CD4-positive, alpha-beta T cell (primary cell): ENCODE data around the gene PLEKHO2. TPM values are rescaled to one million over a fixed set of nuclear protein-coding genes. Genes with fewer than 3 reads are reported as not detected.

Experiments used
- ATAC-seq: fragments of 200-7000 bp; cut with Tn5 transposase; one replicate; pipeline ENCODE4 v1.10.0; 2022; ENCODE audit warnings: mild to moderate bottlenecking; ENCODE audit not compliant: poor library complexity
- CTCF ChIA-PET: fragments of 350-600 bp; sonication (Branson Sonifier 250); formaldehyde crosslinking; loops from one replicate; lab custom pipeline; 2021; ENCODE audit warnings: antibody characterized with exemption, inconsistent platforms; lab: Charles Lee
- POLR2A ChIA-PET: fragments of 350-600 bp; sonication (Branson Sonifier 250); formaldehyde crosslinking; loops from one replicate; lab custom pipeline; 2021; ENCODE audit warnings: antibody characterized with exemption, inconsistent platforms; lab: Charles Lee
- DNase-seq, 14 experiments: peaks; one replicate each; pipeline ENCODE4 v3.0.0-alpha.2; 2013 to 2020; ENCODE audit warnings: mixed read lengths in 2 of 14
- H3K27ac ChIP-seq, 2 donors: one replicate each; pipeline versions ENCODE4 v1.5.1 to v1.7.0; 2013; ENCODE audit warnings: low read length in 2 of 2, low read depth in 1 of 2, mild to moderate bottlenecking in 1 of 2
- H3K27me3 ChIP-seq, 2 experiments: 1 replicate in 1 of 2; 2 replicates in 1 of 2; pipeline versions ENCODE4 v1.6.1 to v1.7.0; 2013; ENCODE audit warnings: low read length in 2 of 2, control low read depth in 1 of 2, mild to moderate bottlenecking in 1 of 2, moderate library complexity in 1 of 2; ENCODE audit not compliant: insufficient read depth in 2 of 2, control insufficient read depth in 1 of 2
- H3K36me3 ChIP-seq: one replicate; pipeline ENCODE4 v1.6.1; 2013; ENCODE audit warnings: low read length, control low read depth; ENCODE audit not compliant: insufficient read depth
- H3K4me1 ChIP-seq: one replicate; pipeline ENCODE4 v1.6.1; 2013; ENCODE audit warnings: low read length, control low read depth; ENCODE audit not compliant: insufficient read depth
- H3K4me3 ChIP-seq: one replicate; pipeline ENCODE4 v1.5.1; 2013; ENCODE audit warnings: mild to moderate bottlenecking, low read length, moderate library complexity
- H3K9me3 ChIP-seq, 2 experiments: 1 replicate in 1 of 2; 2 replicates in 1 of 2; pipeline versions ENCODE4 v1.6.1 to v1.7.0; 2013; ENCODE audit warnings: low read length in 2 of 2, mild to moderate bottlenecking in 2 of 2, control low read depth in 1 of 2, moderate library complexity in 1 of 2; ENCODE audit not compliant: control insufficient read depth in 1 of 2, insufficient read depth in 1 of 2
- H3K27ac Mint-ChIP-seq: one replicate; pipeline ENCODE4 v1.8.0; 2020; ENCODE audit warnings: mixed read lengths
- H3K27me3 Mint-ChIP-seq: one replicate; pipeline ENCODE4 v1.8.0; 2021; ENCODE audit warnings: mixed read lengths
- H3K36me3 Mint-ChIP-seq: one replicate; pipeline ENCODE4 v1.8.0; 2021; ENCODE audit warnings: low read depth, mixed read lengths
- H3K4me1 Mint-ChIP-seq: one replicate; pipeline ENCODE4 v1.8.0; 2021; ENCODE audit warnings: low read depth, mixed read lengths
- H3K4me3 Mint-ChIP-seq: one replicate; pipeline ENCODE4 v1.8.0; 2020; ENCODE audit warnings: mild to moderate bottlenecking, mixed read lengths
- H3K9me3 Mint-ChIP-seq: one replicate; pipeline ENCODE4 v1.8.0; 2020; ENCODE audit warnings: mixed read lengths
- CTCF ChIP-seq: fragments of 200-600 bp; IDR thresholded peaks from one replicate; pipeline ENCODE4 v1.8.0; 2022; ENCODE audit warnings: antibody characterized with exemption, mild to moderate bottlenecking
- intact Hi-C, 2 experiments: fragments of 100-400 bp; cut with DNase I in 1 of 2; cut with micrococcal nuclease in 1 of 2; formaldehyde crosslinking; loops; one replicate each; pipeline versions ENCODE4 v1.15.1 to v1.9.0; 2023 to 2025; cut with DNase I, micrococcal nuclease
- total RNA-seq, 174 experiments: library from RNA in 2 of 174; stranded (reverse) in 2 of 174; gene quantifications; one replicate each; pipeline ENCODE4 v1.2.3 and lab custom pipeline; 2021 to 2026

The PLEKHO2 gene
- total RNA-seq, 2 experiments from 2014 or later = 5.6 to 5.9 TPM

- intact Hi-C loops = loop anchor here in 1 of 2 experiments (5.0 kb wide), 1 partner anchor 51 kb away; no protein-coding TSS in a partner anchor
- Mint-ChIP-seq H3K27me3 (no peaks in the 10 kb centered on the region), H3K27ac (peak overlapping the region; percentile 68), H3K4me3 (no peak overlapping the region), H3K36me3 (peaks cover 85% of the 10 kb centered on the region), H3K9me3 (no peaks in the 10 kb centered on the region), H3K4me1 (peaks cover 52% of the 10 kb centered on the region)
- Histone ChIP-seq H3K4me3 (no peak overlapping the region), H3K9me3 (no peaks in the 10 kb centered on the region), H3K27ac (no peak overlapping the region), H3K27me3 (no peaks in the 10 kb centered on the region), H3K36me3 (peaks cover 89% of the 10 kb centered on the region), H3K4me1 (peaks cover 63% of the 10 kb centered on the region)
- no peak for ATAC-seq
- TF ChIP-seq CTCF = no peak
- POLR2A ChIA-PET = interaction anchor here (1.0 to 2.5 kb wide), 3 partner anchors 12 to 38 kb away, joined by 3 to 10 read pairs (median 4); partner anchors contain the start of gene PIF1
- DNase-seq = no peak
- CTCF ChIA-PET = interaction anchor here (1.0 to 1.8 kb wide), 4 partner anchors 39 to 49 kb away, joined by 4 to 6 read pairs (median 4); no protein-coding TSS in a partner anchor
Measured at GRCh38 chr15:64856429-64857145, 14.9 kb downstream of the PLEKHO2 start.

- Histone ChIP-seq H3K9me3 (no peaks in the 10 kb centered on the region), H3K27ac (peak overlapping the region in 1 of 2 donors; percentile 13), H3K4me3 (no peak overlapping the region), H3K4me1 (peaks cover 58% of the 10 kb centered on the region), H3K27me3 (no peaks in the 10 kb centered on the region), H3K36me3 (peaks cover 90% of the 10 kb centered on the region)
- ChIA-PET CTCF (interaction anchor here (1.0 kb wide), 1 partner anchor 48 kb away, joined by 5 read pairs; no protein-coding TSS in a partner anchor), POLR2A (interaction anchor here (1.0 to 1.3 kb wide), 3 partner anchors 13 to 36 kb away, joined by 3 to 4 read pairs (median 4); partner anchors contain the start of gene PIF1)
- Mint-ChIP-seq H3K4me3 (no peak overlapping the region), H3K27me3 (no peaks in the 10 kb centered on the region), H3K36me3 (peaks cover 85% of the 10 kb centered on the region), H3K9me3 (no peaks in the 10 kb centered on the region), H3K27ac (peak overlapping the region; percentile 68), H3K4me1 (peaks cover 44% of the 10 kb centered on the region)
- ATAC-seq = no peak
- no peak for DNase-seq
- intact Hi-C loops = loop anchor here in 1 of 2 experiments (5.0 kb wide), 1 partner anchor 50 kb away; no protein-coding TSS in a partner anchor
- TF ChIP-seq CTCF = no peak
Measured at GRCh38 chr15:64857421-64857820, 15.7 kb downstream of the PLEKHO2 start.

GRCh38 chr15:64858021-64858575, 16.4 kb downstream of the PLEKHO2 start:
- DNase-seq = peak in 2 of 14 experiments; percentile 38 to 41
- no peaks in the 10 kb centered on the region for H3K9me3 Mint-ChIP-seq
- intact Hi-C loops = loop anchor here in 1 of 2 experiments (5.0 kb wide), 1 partner anchor 49 kb away; no protein-coding TSS in a partner anchor
- no peaks in the 10 kb centered on the region for H3K27me3 Mint-ChIP-seq
- no peak for TF ChIP-seq CTCF
- H3K36me3 Mint-ChIP-seq = peaks cover 88% of the 10 kb centered on the region
- POLR2A ChIA-PET = interaction anchor here (1.1 to 1.3 kb wide), 2 partner anchors 14 to 35 kb away, joined by 3 to 4 read pairs; no protein-coding TSS in a partner anchor
- no peak for ATAC-seq
- H3K36me3 ChIP-seq = peaks cover 94% of the 10 kb centered on the region
- H3K4me3 Mint-ChIP-seq = no peak overlapping the region
- H3K4me1 Mint-ChIP-seq = peaks cover 44% of the 10 kb centered on the region
- peaks cover 58% of the 10 kb centered on the region for H3K4me1 ChIP-seq
- H3K9me3 ChIP-seq = no peaks in the 10 kb centered on the region
- H3K4me3 ChIP-seq = no peak overlapping the region
- CTCF ChIA-PET = no interaction called here
- H3K27ac ChIP-seq = peak overlapping the region in 1 of 2 donors; percentile 18
- H3K27me3 ChIP-seq = no peaks in the 10 kb centered on the region
- H3K27ac Mint-ChIP-seq = peak overlapping the region; percentile 46
